ENCODE data around the gene FCRL3. TPM values are rescaled to one million over a fixed set of nuclear protein-coding genes. Genes with fewer than 3 reads are reported as not detected.

Gene FCRL3
- total RNA-seq, 1 experiment from 2014 or later = not detected

GRCh38 chr1:157734321-157734720, 33.8 kb upstream of the FCRL3 start:
- H3K36me3 ChIP-seq (ENCODE audit: low read depth) = no peaks in the 10 kb centered on the region
- H3F3A ChIP-seq (ENCODE audit: insufficient read depth, low read depth) = no peaks in the 10 kb centered on the region
- TF ChIP-seq CTCF (conservative IDR thresholded peaks at IDR 0.05) = no peak
- TF ChIP-seq EZH2 (IDR thresholded peaks at IDR 0.05; ENCODE audit: low read depth) = no peak
- H3K79me2 ChIP-seq (ENCODE audit: low read depth) = no peaks in the 10 kb centered on the region
- CTCF ChIA-PET = no interaction called here
- intact Hi-C loops (cut with micrococcal nuclease; ENCODE audit: unreplicated experiment) = no loop called here
- H3K4me1 ChIP-seq (replicated peaks; ENCODE audit: insufficient read depth) = no peaks in the 10 kb centered on the region
- DNase-seq = no peak
- no peak overlapping the region for H3K27ac ChIP-seq
- no TSS peak for BruUV-seq (replicated peaks)
- H4K20me1 ChIP-seq (ENCODE audit: insufficient read depth) = no peaks in the 10 kb centered on the region
- H2AFZ ChIP-seq = no peak overlapping the region
- H3K9me3 ChIP-seq (ENCODE audit: insufficient read depth, low read depth) = no peaks in the 10 kb centered on the region; the same call in 1 of the 2 replicates
- no peak overlapping the region for H3K4me2 ChIP-seq
- POLR2A ChIA-PET (ENCODE audit: unreplicated experiment) = no interaction called here
- no peaks in the 10 kb centered on the region for H3K9me2 ChIP-seq (ENCODE audit: insufficient read depth)
- 0 out of 2 replicates have a peak, but pooled peaks cover 3% of the 10 kb centered on the region for H3K27me3 ChIP-seq (ENCODE audit: insufficient read depth, low read depth)
- no peak overlapping the region for H3K4me3 ChIP-seq

- intact Hi-C loops (cut with micrococcal nuclease; ENCODE audit: unreplicated experiment) = no loop called here
- Histone ChIP-seq H3K27ac (no peak overlapping the region), H3F3A (ENCODE audit: insufficient read depth, low read depth) (no peaks in the 10 kb centered on the region), H3K27me3 (ENCODE audit: insufficient read depth, low read depth) (0 out of 2 replicates have a peak, but pooled peaks cover 3% of the 10 kb centered on the region), H2AFZ (no peak overlapping the region), H3K4me3 (no peak overlapping the region), H3K9me3 (ENCODE audit: insufficient read depth, low read depth) (no peaks in the 10 kb centered on the region), H3K9me2 (ENCODE audit: insufficient read depth) (no peaks in the 10 kb centered on the region), H4K20me1 (ENCODE audit: insufficient read depth) (no peaks in the 10 kb centered on the region), H3K79me2 (ENCODE audit: low read depth) (no peaks in the 10 kb centered on the region), H3K4me1 (replicated peaks; ENCODE audit: insufficient read depth) (no peaks in the 10 kb centered on the region), H3K36me3 (ENCODE audit: low read depth) (no peaks in the 10 kb centered on the region), H3K4me2 (no peak overlapping the region)
- TF ChIP-seq CTCF (conservative IDR thresholded peaks at IDR 0.05) (no peak), EZH2 (IDR thresholded peaks at IDR 0.05; ENCODE audit: low read depth) (no peak)
- BruUV-seq (replicated peaks) = no TSS peak
- CTCF ChIA-PET = no interaction called here
- POLR2A ChIA-PET (ENCODE audit: unreplicated experiment) = no interaction called here
- no peak for DNase-seq
These were observed 32.2 kb upstream of the FCRL3 start for GRCh38 chr1:157732755-157733154.

- Histone ChIP-seq H3K27ac (no peak overlapping the region), H3K4me3 (no peak overlapping the region), H3K4me1 (replicated peaks; ENCODE audit: insufficient read depth) (no peaks in the 10 kb centered on the region), H3K36me3 (ENCODE audit: low read depth) (no peaks in the 10 kb centered on the region), H4K20me1 (ENCODE audit: insufficient read depth) (no peaks in the 10 kb centered on the region), H3K79me2 (ENCODE audit: low read depth) (no peaks in the 10 kb centered on the region), H3K27me3 (ENCODE audit: insufficient read depth, low read depth) (peaks cover 9% of the 10 kb centered on the region; the same call in 1 of the 2 replicates), H3K4me2 (no peak overlapping the region), H3K9me3 (ENCODE audit: insufficient read depth, low read depth) (no peaks in the 10 kb centered on the region), H3K9me2 (ENCODE audit: insufficient read depth) (no peaks in the 10 kb centered on the region), H2AFZ (no peak overlapping the region), H3F3A (ENCODE audit: insufficient read depth, low read depth) (no peaks in the 10 kb centered on the region)
- intact Hi-C loops (cut with micrococcal nuclease; ENCODE audit: unreplicated experiment) = no loop called here
- no peak for DNase-seq
- TF ChIP-seq EZH2 (IDR thresholded peaks at IDR 0.05; ENCODE audit: low read depth) (no peak), CTCF (conservative IDR thresholded peaks at IDR 0.05) (no peak)
- no TSS peak for BruUV-seq (replicated peaks)
- POLR2A ChIA-PET (ENCODE audit: unreplicated experiment) = no interaction called here
- CTCF ChIA-PET = no interaction called here
These were observed 24.6 kb upstream of the FCRL3 start for GRCh38 chr1:157725221-157725577.

Measured in PC-9 (cell line).